Erythroblast (primary cell): ENCODE results near the gene ETV1.

Experiments
- GATA1 ChIP-seq: IDR thresholded peaks from 2 replicates; pipeline ENCODE4 v1.6.1; 2011; ENCODE audit warnings: low read depth, mild to moderate bottlenecking, control low read depth, low read length, moderate library complexity
- POLR2A ChIP-seq: IDR thresholded peaks from 2 replicates; pipeline ENCODE4 v1.6.1; 2011; ENCODE audit warnings: mild to moderate bottlenecking, low read length

GRCh38 chr7:13915891-13916290 is 73.6 kb downstream of the ETV1 start:
- no peak for TF ChIP-seq POLR2A
- TF ChIP-seq GATA1 = no peak
